HG03565 (cell line): Measurements from ENCODE around the gene PRDM16.

Experiments used
- ATAC-seq: cut with Tn5 transposase; IDR thresholded peaks from one replicate; pipeline ENCODE4 v1.9.1; 2021; ENCODE audit warnings: mild to moderate bottlenecking, moderate library complexity; ENCODE audit not compliant: unreplicated experiment

The PRDM16 gene

DNA sequence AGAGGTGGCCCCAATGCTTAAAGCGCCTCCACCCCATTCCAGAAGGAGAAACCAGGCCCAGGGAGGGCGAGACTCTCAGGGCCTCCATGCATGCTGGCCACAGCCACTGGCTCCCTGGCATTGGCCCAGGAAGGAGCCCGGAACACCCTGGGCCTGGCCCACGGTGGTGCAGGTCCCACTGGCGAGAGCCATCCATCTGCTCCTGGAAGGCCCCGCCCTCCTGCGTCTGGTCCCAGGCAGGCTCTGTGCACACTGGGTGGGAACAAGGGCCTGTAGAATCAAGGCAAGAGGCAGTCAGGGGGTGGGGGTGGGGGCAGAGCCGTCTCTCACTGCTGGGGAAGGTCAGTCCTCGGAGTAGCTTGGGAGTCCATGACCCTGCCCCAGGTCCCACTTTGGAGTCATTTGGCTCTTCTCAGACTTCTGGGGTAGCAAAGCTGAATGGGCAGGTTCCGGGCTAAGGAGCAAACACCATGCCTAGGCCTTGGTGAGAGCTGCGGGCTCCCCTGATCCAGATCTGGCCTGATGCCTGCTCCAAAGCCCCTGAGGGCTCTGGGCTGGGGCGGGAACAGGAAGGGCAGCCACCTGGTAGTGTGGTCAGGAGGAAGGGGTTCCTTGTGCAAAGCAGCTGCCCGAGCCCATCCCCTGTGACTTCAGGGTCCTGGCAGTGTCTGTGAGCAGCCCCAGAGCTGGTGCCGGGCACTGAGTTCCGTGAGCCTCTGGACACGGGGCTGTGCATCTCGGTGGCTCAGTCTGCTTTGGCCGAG lies 278.4 kb downstream of the PRDM16 start:
- ATAC-seq: no peak

DNA sequence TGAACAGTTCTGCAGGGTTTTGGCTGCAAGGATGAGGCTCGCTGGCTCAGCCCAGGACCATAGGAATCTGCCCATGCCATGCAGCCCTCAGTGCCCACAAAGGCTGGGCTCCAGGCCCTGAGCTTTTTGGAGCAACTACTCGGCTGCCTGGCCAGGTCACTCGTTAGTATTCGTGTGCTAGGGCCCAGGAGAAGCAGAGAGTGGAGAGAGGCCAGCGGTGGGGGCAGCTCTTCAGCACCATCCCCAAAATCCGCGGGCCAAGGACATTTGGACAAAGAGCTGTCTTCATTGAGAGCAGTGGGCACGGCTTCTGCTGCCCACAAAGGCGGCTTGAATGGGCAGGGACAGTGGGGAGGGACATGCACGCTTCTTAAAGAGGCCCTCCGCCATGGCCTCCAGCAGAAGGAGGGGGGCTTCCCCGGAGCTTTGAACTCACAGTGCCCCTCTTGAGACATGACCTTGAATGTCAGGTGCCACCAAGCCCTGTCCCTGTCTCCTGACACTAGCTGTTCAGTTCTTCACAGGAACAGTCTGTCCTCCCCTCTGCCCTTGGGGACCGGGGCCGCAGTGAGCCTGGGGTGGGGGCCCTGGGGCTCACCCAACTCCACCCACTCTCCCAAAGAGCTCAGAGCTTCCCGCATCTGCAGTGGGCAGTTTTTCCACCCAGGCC lies 279.3 kb downstream of the PRDM16 start:
- ATAC-seq: no peak

DNA sequence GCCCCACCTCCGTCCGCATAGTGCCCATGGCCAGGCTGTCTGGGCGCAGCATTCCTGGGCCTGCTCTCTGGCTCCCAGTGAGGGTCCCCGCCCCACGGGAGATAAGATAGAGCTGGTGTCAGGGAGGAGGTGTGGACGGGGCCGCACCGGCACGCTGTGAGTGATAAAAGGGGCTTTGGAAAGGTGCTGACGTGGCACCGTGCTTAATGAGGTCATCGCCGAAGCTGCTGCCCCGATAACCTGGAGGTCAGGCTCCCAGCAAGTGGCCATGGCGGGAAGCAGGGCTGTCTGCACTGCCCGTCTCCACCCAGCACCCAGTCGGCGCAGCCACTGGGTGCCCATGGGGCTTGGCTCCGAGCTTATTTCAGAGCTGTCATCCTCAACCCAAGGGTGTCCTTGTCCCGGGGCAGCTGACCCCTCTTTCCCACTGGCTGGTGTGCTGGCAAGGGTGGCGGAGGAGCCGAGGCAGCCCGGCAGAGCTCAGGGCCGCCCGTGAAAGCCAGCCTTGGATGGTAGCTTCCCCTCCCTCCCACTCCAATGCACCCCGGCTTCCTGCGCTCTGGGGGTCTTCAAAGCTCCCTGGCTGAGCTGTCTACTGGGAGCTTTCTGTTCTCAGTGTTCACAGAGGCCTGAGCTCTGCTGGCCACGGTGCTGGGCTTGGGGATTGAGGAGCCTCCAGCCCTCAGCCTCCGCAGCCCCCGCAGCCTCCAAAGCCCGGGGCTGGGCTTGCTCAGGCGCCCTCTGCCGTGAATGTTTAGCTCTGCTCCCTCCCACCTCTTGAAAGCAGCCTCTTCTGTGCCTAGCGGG lies 280.4 kb downstream of the PRDM16 start:
- no peak for ATAC-seq

DNA sequence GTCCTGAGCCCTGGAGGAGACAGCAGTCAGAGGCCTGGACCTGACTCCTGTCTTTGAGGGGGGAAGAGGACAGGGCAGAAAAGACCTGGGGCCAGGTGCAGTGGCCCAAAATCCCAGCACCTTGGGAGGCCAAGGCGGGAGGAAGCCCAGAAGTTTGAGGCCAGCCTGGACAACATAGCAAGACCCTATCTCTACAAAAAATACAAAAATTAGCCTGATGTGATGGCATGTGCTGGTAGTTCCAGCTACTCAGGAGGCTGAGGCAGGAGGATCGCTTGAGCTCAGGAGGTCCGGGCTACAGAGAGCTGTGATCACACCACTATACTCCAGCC lies 280.9 kb downstream of the PRDM16 start:
- ATAC-seq: no peak

DNA sequence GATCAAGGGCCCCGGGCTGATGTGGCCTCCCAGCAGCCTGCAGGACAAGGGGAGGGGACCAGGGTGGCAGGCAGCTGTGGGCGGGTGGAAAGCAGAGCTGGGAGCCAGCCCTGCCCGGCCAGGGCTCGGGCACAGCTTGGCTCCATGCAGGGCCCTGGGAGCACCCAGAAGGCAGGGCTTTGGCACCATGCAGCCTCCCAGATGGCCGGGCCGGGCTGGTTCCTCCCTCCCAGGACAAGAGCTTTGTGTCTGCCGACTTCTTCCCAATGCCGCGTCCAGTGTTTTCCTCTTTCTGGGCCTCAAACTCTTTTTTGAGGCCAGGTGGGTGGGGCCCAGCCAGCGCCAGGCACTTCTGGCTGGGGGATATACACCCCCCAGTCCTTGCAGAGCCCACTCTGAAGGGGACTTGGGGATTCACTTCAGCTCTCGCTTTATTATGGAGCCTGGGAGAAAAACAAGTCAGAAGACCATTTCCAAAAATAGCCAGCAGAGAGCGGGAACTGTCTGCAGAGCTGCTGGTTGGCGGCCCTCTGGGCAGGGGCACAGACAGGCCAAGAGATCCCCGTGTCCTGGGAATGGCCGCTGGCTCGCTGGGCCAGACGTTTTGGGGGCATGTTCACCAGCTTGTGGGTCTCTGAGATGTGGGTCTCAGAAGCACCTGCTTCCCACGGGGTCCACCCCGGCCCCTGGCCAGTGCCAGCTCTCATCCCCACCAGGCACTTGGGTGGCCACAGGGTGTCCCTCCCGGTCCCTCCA lies 281.7 kb downstream of the PRDM16 start:
- ATAC-seq: no peak

DNA sequence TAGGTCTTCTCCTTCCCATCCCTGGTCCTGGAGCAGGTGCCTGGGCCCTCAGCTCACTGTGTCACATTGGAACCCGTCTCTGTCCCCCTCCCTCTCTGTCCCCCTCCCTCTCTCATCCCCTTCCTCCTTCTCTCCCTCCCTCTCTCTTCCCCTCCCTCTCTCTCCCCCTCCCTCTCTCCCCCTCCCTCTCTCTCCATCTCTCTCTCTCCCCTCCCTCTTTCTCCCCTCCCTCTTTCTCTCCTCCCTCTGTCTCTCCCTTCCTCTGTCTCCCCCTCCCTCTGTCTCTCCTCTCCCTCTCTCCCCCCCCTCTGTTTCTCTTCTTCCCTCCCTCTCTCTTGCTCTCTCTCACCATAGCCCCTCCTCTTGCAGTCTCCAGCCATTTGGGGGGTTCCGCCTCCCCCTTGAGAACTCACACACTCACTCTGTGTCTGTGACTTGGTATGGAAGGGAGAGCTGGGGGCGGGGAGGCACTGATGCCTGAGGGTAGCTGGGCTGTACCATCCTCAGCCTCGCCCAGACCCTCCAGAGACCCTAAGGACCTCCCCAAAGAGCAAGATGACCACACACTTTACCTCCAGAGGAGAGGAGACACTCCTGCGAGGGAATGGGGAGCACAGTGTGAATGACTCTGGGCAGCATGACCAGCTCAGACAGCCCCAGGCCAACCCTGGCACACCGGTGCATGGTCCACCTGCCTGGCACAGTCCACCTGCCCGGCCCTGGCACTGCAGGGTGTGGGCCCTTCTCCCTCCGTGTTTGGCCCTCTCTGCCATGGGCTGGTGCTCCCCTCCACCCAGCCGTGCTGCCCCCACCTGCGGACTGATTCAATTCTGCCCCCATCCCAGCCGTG lies 282.7 kb downstream of the PRDM16 start:
- ATAC-seq: no peak

DNA sequence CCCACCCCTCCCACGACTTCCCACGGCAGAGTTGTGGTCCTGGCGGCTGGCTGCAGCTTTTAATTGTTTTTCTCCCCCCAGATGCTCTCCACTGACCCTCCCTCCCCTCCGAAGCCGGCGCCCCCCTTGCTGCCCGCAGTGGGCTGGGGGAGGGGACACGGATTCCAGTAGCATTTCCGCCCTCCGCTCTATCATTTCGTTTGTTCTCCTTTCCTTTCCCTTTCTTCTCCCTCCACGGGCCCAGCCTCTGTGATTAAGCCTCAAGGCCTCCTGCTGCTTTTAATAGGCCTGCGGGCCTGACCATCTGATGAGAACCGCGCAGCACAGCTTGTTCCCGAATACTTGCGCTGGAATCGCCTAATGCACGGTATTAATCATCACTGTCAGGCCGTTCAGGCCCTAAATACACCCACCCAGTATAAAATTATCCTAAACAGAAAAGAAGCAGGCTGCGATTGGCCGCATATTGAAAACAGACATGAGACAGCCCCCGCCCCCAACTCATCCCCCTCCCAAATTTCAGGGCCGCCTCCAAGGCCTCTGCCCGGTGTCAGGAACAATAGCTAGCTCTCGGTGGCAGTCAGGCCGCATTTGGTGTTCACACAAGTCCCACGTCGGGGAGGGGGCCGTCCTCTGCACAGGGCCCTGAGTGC lies 283.4 kb downstream of the PRDM16 start:
- no peak for ATAC-seq

DNA sequence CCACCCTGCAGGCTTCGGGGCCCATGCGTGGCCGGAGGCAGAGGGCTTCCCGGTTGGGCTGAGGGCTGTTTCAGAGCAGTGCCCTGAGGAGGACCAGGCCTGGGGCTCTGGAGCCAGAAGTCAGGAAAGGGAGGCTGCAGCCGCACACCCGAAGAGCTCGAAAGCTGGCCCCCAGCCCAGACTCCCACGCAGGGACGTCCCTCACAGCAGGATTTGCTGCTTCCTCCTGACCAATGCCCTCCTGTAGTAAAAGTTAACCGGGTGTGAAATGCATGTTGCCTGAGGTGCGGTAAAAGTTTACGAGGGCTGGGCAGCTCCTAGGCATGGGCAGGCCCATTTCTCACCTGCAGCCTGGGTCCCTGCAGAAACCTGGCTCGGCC lies 283.9 kb downstream of the PRDM16 start:
- ATAC-seq: no peak

DNA sequence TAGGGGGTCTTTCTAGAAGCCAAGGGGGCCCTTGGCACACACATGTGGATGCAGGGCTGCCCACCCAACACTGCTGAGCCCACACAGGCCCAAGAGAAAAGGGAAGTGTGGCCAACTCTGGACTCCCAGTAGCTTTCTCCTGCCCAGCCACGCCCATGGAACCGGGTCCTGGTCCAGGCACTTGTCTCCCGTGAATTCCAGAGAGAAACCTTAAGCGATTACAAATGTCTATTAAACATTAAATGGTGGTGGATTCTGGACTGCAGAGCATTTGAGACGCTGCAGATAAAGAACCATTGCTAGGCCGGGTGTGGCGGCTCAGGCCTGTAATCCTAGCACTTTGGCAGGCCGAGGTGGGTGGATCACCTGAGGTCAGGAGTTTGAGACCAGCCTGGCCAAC lies 284.9 kb downstream of the PRDM16 start:
- no peak for ATAC-seq

DNA sequence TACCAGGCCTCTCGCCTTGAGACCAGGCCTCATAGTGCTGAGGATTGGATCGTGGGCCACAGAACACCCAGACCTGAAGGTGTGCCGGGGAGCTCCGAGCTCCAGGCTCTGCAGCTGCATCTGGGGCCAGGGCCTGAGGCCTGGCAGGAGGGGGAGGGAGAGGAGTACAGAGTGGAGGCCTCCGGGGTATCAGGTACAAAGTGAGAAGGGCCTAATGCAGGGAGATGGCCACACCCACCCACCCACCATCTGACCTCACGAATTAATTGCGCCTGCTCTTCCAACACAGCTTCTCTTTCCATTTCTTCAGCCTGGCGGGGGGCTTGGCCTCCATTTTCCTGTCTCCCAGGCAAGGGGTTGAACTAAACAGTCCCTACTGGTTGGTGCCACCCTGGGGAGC lies 286.1 kb downstream of the PRDM16 start:
- ATAC-seq: no peak

DNA sequence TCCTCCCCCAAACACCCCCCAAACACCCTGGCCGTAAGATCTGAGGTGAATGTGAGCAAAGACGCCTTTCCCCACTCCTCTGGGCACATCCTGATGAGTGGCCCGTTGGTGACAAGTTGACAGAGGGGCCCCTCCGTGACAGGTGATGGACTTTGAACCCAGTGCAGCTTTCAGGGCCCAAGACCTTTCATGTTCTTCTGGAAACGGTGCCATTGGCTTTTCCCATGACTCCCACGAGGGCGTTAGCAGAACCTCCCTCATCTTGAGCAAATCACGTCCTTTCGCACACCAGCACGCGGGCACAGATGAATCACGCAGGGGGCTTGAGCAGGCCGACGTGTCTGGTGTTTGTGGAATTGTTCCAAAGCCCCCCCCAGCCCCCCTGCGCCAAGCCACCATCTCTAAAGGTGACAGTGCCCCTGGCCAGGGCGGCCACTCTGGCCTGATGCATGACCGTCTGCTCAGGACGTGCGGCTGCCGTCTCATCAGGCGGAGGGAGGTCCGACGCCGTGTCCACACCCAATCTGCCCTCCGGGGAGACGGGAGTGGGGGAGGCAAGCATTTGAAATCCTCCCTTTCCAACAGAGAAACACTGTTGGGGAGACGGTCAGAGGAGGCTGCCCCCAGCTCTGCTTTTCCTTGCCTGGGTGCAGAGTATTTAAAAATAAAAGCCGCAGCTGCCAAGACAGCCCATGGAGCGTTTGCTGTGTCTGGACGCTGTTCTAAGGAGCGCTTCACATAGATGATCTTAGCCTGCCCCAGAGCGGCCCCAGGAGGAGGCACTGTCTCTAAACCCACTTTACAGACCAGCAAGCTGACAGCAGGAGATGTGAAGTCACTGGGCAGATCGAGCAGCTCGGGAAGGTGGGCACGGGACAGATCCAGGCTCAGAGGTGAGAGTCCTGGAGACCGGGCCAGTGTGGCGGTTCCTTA lies 287.2 kb downstream of the PRDM16 start:
- no peak for ATAC-seq

DNA sequence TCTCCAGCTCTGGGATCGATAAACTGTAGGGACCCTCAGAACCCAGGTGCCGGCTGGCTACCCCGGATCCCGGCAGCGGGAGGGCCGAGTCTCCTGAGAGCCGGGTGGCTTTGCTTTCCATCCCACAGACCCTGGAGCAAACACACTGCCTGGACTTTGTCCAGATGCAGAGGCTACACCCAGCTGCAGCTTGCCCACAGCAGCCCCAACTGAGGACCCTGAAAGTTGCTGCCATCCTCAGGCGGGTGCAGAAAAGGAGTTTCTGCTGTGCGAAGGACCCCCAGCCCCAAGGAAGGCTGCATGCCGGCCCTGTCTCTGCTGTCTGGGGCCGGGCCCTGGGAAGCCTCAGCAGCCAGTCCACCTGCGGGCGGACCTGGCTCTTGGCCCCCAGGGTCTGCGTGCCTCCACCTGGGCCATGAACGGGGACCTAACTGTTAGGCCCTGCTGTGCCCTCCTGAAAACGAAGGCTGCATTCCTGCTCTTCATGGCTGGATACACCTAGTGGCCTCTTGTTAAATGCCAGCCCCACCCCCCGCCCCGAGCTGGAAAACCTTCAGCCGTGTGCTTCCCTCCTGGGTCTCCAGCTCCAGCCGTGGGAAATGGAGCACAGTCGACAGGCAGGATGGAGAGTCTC lies 287.9 kb downstream of the PRDM16 start:
- ATAC-seq: no peak

DNA sequence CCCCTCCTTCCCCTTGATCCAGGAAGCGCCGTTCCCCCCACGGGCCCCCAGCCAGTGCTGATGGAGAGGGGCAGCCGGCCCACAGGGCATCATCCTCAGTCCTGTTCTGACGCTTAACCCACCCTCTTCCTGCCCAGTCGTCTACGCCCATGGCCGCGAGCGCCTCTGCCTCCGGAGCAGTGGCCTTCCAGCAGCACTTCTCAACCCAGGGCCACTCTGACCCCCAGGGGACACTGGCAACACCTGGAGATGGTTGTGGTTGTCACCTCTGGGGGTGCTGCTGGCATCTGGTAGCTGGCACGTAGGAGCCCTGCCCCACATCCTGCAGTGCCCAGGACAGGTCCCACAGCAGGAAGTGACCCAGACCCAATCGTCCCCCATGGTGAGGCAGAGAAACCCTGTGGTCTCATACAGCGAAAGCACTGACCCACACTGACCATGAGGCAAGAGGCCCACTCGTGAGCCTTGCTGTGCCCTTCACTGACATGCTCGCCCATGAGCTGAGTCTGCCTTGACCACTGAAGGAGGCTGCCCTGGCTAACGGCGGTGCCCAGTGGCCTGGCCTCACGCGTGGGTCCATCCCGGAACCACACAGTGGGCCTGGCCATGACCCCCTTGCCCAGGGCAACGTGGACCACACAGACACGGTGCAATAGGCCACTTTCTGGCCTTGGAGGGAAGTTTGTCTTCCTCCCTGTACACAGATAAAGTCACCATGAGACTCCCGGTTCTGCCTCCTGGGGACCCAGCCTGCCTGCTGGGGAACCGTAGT lies 288.7 kb downstream of the PRDM16 start:
- no peak for ATAC-seq

DNA sequence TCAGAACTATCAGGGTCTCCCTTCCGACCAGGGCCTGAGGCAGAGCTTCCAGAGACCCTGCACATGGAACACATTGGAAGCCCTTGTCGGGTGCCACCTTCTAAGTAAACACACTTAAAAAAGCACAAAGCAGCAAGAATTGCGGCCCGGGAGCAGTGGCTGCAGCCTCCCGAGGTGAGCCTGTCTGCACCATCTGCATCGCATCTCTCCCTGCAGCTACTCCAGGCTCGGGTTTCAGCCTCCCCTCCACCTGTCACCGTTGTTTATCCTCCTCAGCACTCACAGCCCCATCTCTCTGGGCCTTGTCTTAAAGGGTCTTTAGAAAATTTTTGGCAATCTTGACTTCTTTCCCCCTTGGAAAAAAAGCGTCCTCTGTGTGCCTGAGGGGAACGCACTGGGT lies 290.3 kb downstream of the PRDM16 start:
- ATAC-seq: no peak

DNA sequence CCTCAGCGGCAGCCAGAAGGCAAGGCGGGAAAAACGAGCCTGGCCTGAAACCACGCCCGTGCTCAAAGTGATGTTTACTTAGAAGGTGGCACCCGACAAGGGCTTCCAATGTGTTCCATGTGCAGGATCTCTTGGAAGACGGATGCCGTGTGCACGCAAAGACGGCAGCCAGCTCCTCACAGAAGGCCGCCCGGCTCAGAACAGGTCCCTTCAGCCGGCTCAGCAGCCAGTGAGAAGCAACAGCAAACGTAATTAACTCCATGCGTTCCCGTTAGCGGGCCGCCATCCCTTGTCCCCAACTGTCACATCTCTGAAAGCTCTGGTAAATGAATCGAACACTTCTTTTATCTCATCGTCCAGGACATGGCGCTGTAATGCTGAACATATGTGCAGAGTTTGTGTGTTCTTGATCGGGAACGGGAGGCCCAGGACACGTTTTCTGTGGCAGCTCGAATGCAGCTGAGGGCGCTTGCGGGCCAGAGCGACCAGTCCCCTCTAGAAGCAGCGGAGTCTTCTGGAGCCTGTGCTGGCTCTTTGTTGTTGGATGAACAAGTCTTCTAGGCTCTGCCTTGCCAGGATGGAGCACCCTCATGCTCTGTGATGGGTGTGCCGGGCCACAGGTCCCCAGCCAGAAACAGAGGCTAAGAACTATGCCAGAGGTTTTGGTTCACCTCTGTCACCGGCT lies 290.9 kb downstream of the PRDM16 start:
- ATAC-seq: no peak

DNA sequence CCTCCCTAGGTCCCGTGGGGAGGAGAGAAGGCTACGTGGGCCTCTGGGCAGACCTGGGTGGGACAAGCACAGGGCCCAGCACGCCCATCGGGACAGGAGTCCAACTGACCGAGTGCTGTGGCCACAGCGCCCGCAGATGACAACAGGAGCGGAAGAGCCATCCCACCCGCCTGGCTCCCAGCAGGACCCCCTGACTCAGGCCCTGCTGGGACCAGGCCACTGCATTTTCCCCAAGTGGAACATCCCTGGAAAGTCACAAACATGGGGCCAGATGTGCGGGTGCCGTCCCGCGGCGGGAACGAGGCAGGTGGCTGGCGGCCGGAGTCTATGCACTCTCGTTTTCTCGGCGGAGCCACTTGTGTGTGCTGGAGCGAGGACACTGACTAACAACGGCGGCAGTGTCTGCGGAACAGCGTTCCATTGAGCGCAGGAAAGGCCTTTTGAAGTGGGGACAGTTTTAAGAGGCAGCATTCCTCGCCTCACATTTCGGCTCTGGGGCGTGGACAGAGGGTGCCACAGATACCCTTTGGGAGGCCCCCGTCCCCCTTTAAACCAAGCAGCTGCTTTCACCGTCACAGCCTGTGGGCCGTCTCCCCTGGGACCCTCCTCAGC lies 291.7 kb downstream of the PRDM16 start:
- ATAC-seq: no peak

DNA sequence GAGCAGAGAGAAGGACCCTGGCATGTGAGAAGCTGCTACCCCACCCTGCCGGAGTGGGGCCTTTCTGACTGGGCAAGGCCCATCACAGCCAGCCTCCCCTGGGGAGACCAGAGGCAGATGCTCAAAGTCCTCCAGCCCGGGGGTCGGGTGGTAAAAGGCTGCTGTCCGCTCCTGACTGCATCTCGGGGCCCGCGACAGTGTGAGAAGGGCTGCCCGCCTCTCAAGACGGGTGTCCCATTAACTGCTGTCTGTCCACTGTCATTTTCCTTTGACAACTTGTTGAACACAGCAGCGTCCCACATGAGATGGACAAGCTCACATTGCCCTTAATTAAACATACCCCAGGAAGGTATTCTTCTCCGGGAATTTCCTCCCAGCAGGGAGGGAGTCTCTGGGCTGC lies 294.0 kb downstream of the PRDM16 start:
- ATAC-seq: no peak
